IMR-90 (cell line): ENCODE data around the gene DHRSX. TPM values are rescaled to one million over a fixed set of nuclear protein-coding genes. Genes with fewer than 3 reads are reported as not detected.

Experiments
- ATAC-seq: fragments of 200-7000 bp; cut with Tn5 transposase; 2 replicates; pipeline ENCODE4 v1.9.1; 2020; ENCODE audit warnings: low read depth, mild to moderate bottlenecking, moderate library complexity
- BruUV-seq: library from RNA; stranded (reverse); fragments of 400-500 nt; replicated peaks from 2 replicates; lab custom pipeline; 2021; lab: Mats Ljungman, UMichigan
- CTCF ChIA-PET: fragments of 300-600 bp; formaldehyde crosslinking; extraction: SDS; loops from one replicate; lab custom pipeline; 2021; ENCODE audit warnings: antibody characterized with exemption; lab: Yijun Ruan, JAX
- POLR2A ChIA-PET: fragments of 300-600 bp; sonication (Branson Sonifier 250); formaldehyde crosslinking; loops from one replicate; lab custom pipeline; 2022; ENCODE audit warnings: antibody characterized with exemption; ENCODE audit not compliant: unreplicated experiment; lab: Charles Lee
- DNase-seq: peaks from one replicate; pipeline ENCODE4 v3.0.0; 2013
- H2AFZ ChIP-seq: replicated peaks from 2 replicates; pipeline ENCODE3; 2013; ENCODE audit warnings: low read length, mild to moderate bottlenecking; ENCODE audit not compliant: poor library complexity
- H2AK5ac ChIP-seq: 2 replicates; pipeline ENCODE4 v1.6.1; 2013; ENCODE audit warnings: low read depth, low read length, inconsistent platforms
- H2AK9ac ChIP-seq: replicated peaks from 2 replicates; pipeline ENCODE3; 2013; ENCODE audit warnings: mild to moderate bottlenecking, low read depth, low read length, moderate library complexity; ENCODE audit not compliant: poor library complexity
- H2BK120ac ChIP-seq: 2 replicates; pipeline ENCODE4 v1.6.1; 2013; ENCODE audit warnings: low read depth, low read length, inconsistent platforms
- H2BK15ac ChIP-seq: 3 replicates; pipeline ENCODE4 v1.6.1; 2013; ENCODE audit warnings: low read depth, low read length, inconsistent platforms
- H2BK20ac ChIP-seq: 2 replicates; pipeline ENCODE4 v1.6.1; 2013; ENCODE audit warnings: low read depth, mild to moderate bottlenecking, inconsistent platforms, low read length, moderate library complexity
- H2BK5ac ChIP-seq: 2 replicates; pipeline ENCODE4 v1.6.1; 2013; ENCODE audit warnings: mild to moderate bottlenecking, low read depth, low read length, inconsistent platforms; ENCODE audit not compliant: poor library complexity, severe bottlenecking
- H3K14ac ChIP-seq: replicated peaks from 2 replicates; pipeline ENCODE4 v1.6.1; 2013; ENCODE audit warnings: low read depth, low read length, inconsistent platforms
- H3K18ac ChIP-seq: 2 replicates; pipeline ENCODE4 v1.6.1; 2013; ENCODE audit warnings: low read depth, low read length, control low read depth
- H3K23ac ChIP-seq: 2 replicates; pipeline ENCODE4 v1.6.1; 2013; ENCODE audit warnings: low read depth, low read length, inconsistent platforms
- H3K27ac ChIP-seq: 2 replicates; pipeline ENCODE4 v1.5.1; 2013; ENCODE audit warnings: mild to moderate bottlenecking, control low read depth, low read length; ENCODE audit not compliant: insufficient read depth
- H3K27me3 ChIP-seq: 2 replicates; pipeline ENCODE4 v1.6.1; 2013; ENCODE audit warnings: low read length; ENCODE audit not compliant: control insufficient read depth, insufficient read depth
- H3K36me3 ChIP-seq: 2 replicates; pipeline ENCODE4 v1.6.1; 2013; ENCODE audit warnings: low read length, mixed read lengths; ENCODE audit not compliant: control insufficient read depth, insufficient read depth
- H3K4ac ChIP-seq: 2 replicates; pipeline ENCODE4 v1.6.1; 2013; ENCODE audit warnings: low read depth, low read length, inconsistent platforms
- H3K4me1 ChIP-seq: 2 replicates; pipeline ENCODE4 v1.6.1; 2013; ENCODE audit warnings: low read length, mixed read lengths; ENCODE audit not compliant: control insufficient read depth, insufficient read depth
- H3K4me2 ChIP-seq: 2 replicates; pipeline ENCODE4 v1.6.1; 2013; ENCODE audit warnings: low read depth, mild to moderate bottlenecking, control low read depth, low read length, moderate library complexity
- H3K4me3 ChIP-seq: 2 replicates; pipeline ENCODE4 v1.5.1; 2013; ENCODE audit warnings: low read depth, mild to moderate bottlenecking, control low read depth, low read length, moderate library complexity; ENCODE audit not compliant: insufficient read depth
- H3K56ac ChIP-seq: 2 replicates; pipeline ENCODE4 v1.6.1; 2013; ENCODE audit warnings: low read length, inconsistent platforms; ENCODE audit not compliant: insufficient read depth; ENCODE audit errors: extremely low read depth
- H3K79me1 ChIP-seq, 2 experiments: 2 replicates each; pipeline ENCODE4 v1.6.1; 2013; ENCODE audit warnings: low read length in 2 of 2, inconsistent platforms in 1 of 2, low read depth in 1 of 2
- H3K9ac ChIP-seq: 2 replicates; pipeline ENCODE4 v1.6.1; 2013; ENCODE audit warnings: low read depth, low read length, control low read depth
- H3K9me1 ChIP-seq: 2 replicates; pipeline ENCODE4 v1.6.1; 2013; ENCODE audit warnings: low read length, inconsistent platforms; ENCODE audit not compliant: insufficient read depth
- H3K9me3 ChIP-seq: 2 replicates; pipeline ENCODE4 v1.6.1; 2013; ENCODE audit warnings: low read length; ENCODE audit not compliant: control insufficient read depth, insufficient read depth
- H4K20me1 ChIP-seq: 2 replicates; pipeline ENCODE4 v1.6.1; 2013; ENCODE audit warnings: low read length, inconsistent platforms; ENCODE audit not compliant: insufficient read depth
- H4K5ac ChIP-seq: 2 replicates; pipeline ENCODE4 v1.6.1; 2013; ENCODE audit warnings: mild to moderate bottlenecking, low read depth, low read length, control low read depth
- H4K8ac ChIP-seq, 2 experiments: 2 replicates each; pipeline ENCODE4 v1.6.1; 2013; ENCODE audit warnings: low read depth in 2 of 2, low read length in 2 of 2, control low read depth in 1 of 2, inconsistent platforms in 1 of 2
- H4K91ac ChIP-seq: 2 replicates; pipeline ENCODE4 v1.6.1; 2013; ENCODE audit warnings: low read depth, low read length, inconsistent platforms; ENCODE audit not compliant: insufficient read depth
- BHLHE40 ChIP-seq: fragments of 150-350 bp; IDR thresholded peaks from 2 replicates; pipeline ENCODE4 v1.6.1; 2016; ENCODE audit warnings: mild to moderate bottlenecking, low read depth, low read length
- CEBPB ChIP-seq: IDR thresholded peaks from 2 replicates; pipeline ENCODE4 v1.6.1; 2012; ENCODE audit warnings: low read depth, low read length, improper control_type of control experiment
- CHD1 ChIP-seq: IDR thresholded peaks from 2 replicates; pipeline ENCODE4 v1.6.1; 2012; ENCODE audit warnings: low read depth, low read length, improper control_type of control experiment
- CTCF ChIP-seq: conservative IDR thresholded peaks from 2 replicates; pipeline ENCODE4 v1.5.1; 2012; ENCODE audit warnings: mild to moderate bottlenecking, low read depth, low read length, improper control_type of control experiment
- FOS ChIP-seq: fragments of 150-350 bp; IDR thresholded peaks from 2 replicates; pipeline ENCODE4 v1.6.1; 2016; ENCODE audit warnings: low read depth, low read length
- MAFK ChIP-seq: IDR thresholded peaks from 2 replicates; pipeline ENCODE4 v1.6.1; 2012; ENCODE audit warnings: low read depth, low read length, improper control_type of control experiment
- MAZ ChIP-seq: IDR thresholded peaks from 2 replicates; pipeline ENCODE4 v1.6.1; 2012; ENCODE audit warnings: low read depth, mild to moderate bottlenecking, low read length, improper control_type of control experiment, moderate library complexity, borderline replicate concordance
- MXI1 ChIP-seq: IDR thresholded peaks from 2 replicates; pipeline ENCODE4 v1.6.1; 2012; ENCODE audit warnings: low read depth, mild to moderate bottlenecking, low read length, moderate library complexity, borderline replicate concordance
- NFE2L2 ChIP-seq: fragments of 150-350 bp; IDR thresholded peaks from 2 replicates; pipeline ENCODE4 v1.6.1; 2016; ENCODE audit warnings: low read depth, mild to moderate bottlenecking, low read length
- POLR2A ChIP-seq: IDR thresholded peaks from 2 replicates; pipeline ENCODE4 v1.6.1; 2012; ENCODE audit warnings: mild to moderate bottlenecking, low read depth, low read length
- RAD21 ChIP-seq: IDR thresholded peaks from 2 replicates; pipeline ENCODE4 v1.6.1; 2012; ENCODE audit warnings: low read length, improper control_type of control experiment
- RCOR1 ChIP-seq: IDR thresholded peaks from 2 replicates; pipeline ENCODE4 v1.6.1; 2012; ENCODE audit warnings: mild to moderate bottlenecking, low read length, improper control_type of control experiment; ENCODE audit not compliant: insufficient replicate concordance
- RFX5 ChIP-seq: IDR thresholded peaks from 2 replicates; pipeline ENCODE4 v1.8.0; 2012; ENCODE audit warnings: low read depth, mild to moderate bottlenecking, low read length, moderate library complexity
- SMC3 ChIP-seq: fragments of 150-350 bp; IDR thresholded peaks from 2 replicates; pipeline ENCODE4 v1.6.1; 2016; ENCODE audit warnings: low read depth, mild to moderate bottlenecking, antibody characterized with exemption, low read length, moderate library complexity
- whole genome bisulfite sequencing, 2 experiments: methylation state at CpG; one replicate each; pipeline versions ENCODE4 v1.1.5 to v1.1.7; 2013; ENCODE audit warnings: missing lambda C conversion rate in 2 of 2; ENCODE audit not compliant: insufficient read length in 1 of 2; ENCODE audit errors: extremely low coverage in 2 of 2; 5-methylcytosine and 5-hydroxymethylcytosine counted together
- dilution Hi-C: fragments of 300-500 bp; cut with HindIII; formaldehyde crosslinking; loops from one replicate; pipeline ENCODE4 v1.14.3; 2018; ENCODE audit warnings: low sequenced_read_pairs; ENCODE audit not compliant: unreplicated experiment
- in situ Hi-C: fragments of 300-500 bp; cut with MboI; formaldehyde crosslinking; loops from 3 replicates; pipeline ENCODE4 v1.14.3; 2019; ENCODE audit warnings: low sequenced_read_pairs, inconsistent platforms, mixed read lengths
- intact Hi-C: fragments of 100-400 bp; cut with micrococcal nuclease; formaldehyde crosslinking; loops from 2 replicates; pipeline ENCODE4 v1.10.0; 2022
- polyA plus RNA-seq, 3 experiments: library from polyadenylated mRNA; depleted of rRNA; stranded (reverse); fragments of >200 nt; gene quantifications; 2 replicates each; pipeline ENCODE4 v1.2.3, GENCODE V29; 2012; ENCODE audit warnings: low replicate concordance in 1 of 3
- total RNA-seq: library from RNA; depleted of rRNA; stranded (reverse); fragments of >200 nt; gene quantifications from 2 replicates; pipeline ENCODE4 v1.2.3, GENCODE V29; 2012
- TF ChIP-seq, protein P1 (sequence below): fragments of 150-350 bp; IDR thresholded peaks from 2 replicates; pipeline ENCODE4 v1.6.1; 2017; ENCODE audit warnings: mild to moderate bottlenecking, antibody characterized with exemption, low read length, low read depth
- TF ChIP-seq, protein P2 (sequence below): fragments of 150-350 bp; IDR thresholded peaks from 2 replicates; pipeline ENCODE4 v1.6.1; 2016; ENCODE audit warnings: low read depth, mild to moderate bottlenecking, low read length, moderate library complexity, borderline replicate concordance

DHRSX gene
- total and polyA plus RNA-seq, 2 of the 4 experiments (the other 2 are of a cell fraction), result 26.2 to 38.0 TPM

- CTCF ChIA-PET, result no interaction called here
- no peak overlapping the region for H2AK9ac ChIP-seq
- no peak for ATAC-seq
- in situ Hi-C loops (no loop called here), intact Hi-C loops (no loop called here), dilution Hi-C loops (no loop called here)
- no peak overlapping the region for H2BK20ac ChIP-seq
- no peak overlapping the region for H3K56ac ChIP-seq
- H3K18ac ChIP-seq, result no peak overlapping the region
- no peak overlapping the region for H3K9ac ChIP-seq
- TF ChIP-seq CTCF (no peak), CHD1 (no peak), MAZ (no peak), RAD21 (no peak), MAFK (no peak), CEBPB (no peak), BHLHE40 (no peak), POLR2A (no peak), NFE2L2 (no peak), RFX5 (no peak), SMC3 (no peak), MXI1 (no peak), FOS (no peak), RCOR1 (no peak)
- TF ChIP-seq, protein P1, sequence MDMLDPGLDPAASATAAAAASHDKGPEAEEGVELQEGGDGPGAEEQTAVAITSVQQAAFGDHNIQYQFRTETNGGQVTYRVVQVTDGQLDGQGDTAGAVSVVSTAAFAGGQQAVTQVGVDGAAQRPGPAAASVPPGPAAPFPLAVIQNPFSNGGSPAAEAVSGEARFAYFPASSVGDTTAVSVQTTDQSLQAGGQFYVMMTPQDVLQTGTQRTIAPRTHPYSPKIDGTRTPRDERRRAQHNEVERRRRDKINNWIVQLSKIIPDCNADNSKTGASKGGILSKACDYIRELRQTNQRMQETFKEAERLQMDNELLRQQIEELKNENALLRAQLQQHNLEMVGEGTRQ, result no peak
- TF ChIP-seq, protein P2, sequence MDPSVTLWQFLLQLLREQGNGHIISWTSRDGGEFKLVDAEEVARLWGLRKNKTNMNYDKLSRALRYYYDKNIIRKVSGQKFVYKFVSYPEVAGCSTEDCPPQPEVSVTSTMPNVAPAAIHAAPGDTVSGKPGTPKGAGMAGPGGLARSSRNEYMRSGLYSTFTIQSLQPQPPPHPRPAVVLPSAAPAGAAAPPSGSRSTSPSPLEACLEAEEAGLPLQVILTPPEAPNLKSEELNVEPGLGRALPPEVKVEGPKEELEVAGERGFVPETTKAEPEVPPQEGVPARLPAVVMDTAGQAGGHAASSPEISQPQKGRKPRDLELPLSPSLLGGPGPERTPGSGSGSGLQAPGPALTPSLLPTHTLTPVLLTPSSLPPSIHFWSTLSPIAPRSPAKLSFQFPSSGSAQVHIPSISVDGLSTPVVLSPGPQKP, result no peak
- no peak overlapping the region for H3K4ac ChIP-seq
- H4K91ac ChIP-seq, result no peak overlapping the region
- peaks cover 23% of the 10 kb centered on the region for H3K36me3 ChIP-seq
- peaks cover 3 to 5% of the 10 kb centered on the region in 2 experiments; a peak in 3 of 4 replicates for H3K79me1 ChIP-seq
- no peak overlapping the region for H3K14ac ChIP-seq
- H3K27ac ChIP-seq, result no peak overlapping the region
- no peak overlapping the region for H3K23ac ChIP-seq
- BruUV-seq, result no TSS peak
- no peak overlapping the region for H2BK15ac ChIP-seq
- POLR2A ChIA-PET, result no interaction called here
- H2AK5ac ChIP-seq, result no peak overlapping the region
- peaks cover 3% of the 10 kb centered on the region for H3K9me3 ChIP-seq
- no peak overlapping the region for H4K8ac ChIP-seq
- no peak overlapping the region for H4K5ac ChIP-seq
- H2BK120ac ChIP-seq, result no peak overlapping the region
- no peak overlapping the region for H3K4me3 ChIP-seq
- DNase-seq, result no peak
- WGBS, 2 experiments, result no CpG with 5 or more reads among the region's 8 CpGs
- no peak overlapping the region for H2AFZ ChIP-seq
- H3K4me1 ChIP-seq, result peaks cover 2% of the 10 kb centered on the region; the same call in 1 of the 2 replicates
- no peak overlapping the region for H3K4me2 ChIP-seq
- no peaks in the 10 kb centered on the region for H3K27me3 ChIP-seq
- no peak overlapping the region for H2BK5ac ChIP-seq
- 0 out of 2 replicates have a peak, but pooled peaks cover 4% of the 10 kb centered on the region for H3K9me1 ChIP-seq
- no peaks in the 10 kb centered on the region for H4K20me1 ChIP-seq
Observed at GRCh38 chrX:2404776-2405175, 96.0 kb downstream of the DHRSX start.
